ENCODE measurements around the gene SNX14. TPM values are rescaled to one million over a fixed set of nuclear protein-coding genes. Genes with fewer than 3 reads are reported as not detected.

The SNX14 gene
- total RNA-seq, 1 experiment from 2014 or later, result 30.4 TPM

- H3K9me3 ChIP-seq (ENCODE audit: low read depth, low read length, poor library complexity, severe bottlenecking), result no peaks in the 10 kb centered on the region
- CTCF ChIA-PET, result no interaction called here
- H3K4me1 ChIP-seq (ENCODE audit: insufficient read depth, low read length, poor library complexity, severe bottlenecking), result no peaks in the 10 kb centered on the region
- H3K4me3 ChIP-seq (ENCODE audit: low read depth, low read length, poor library complexity, severe bottlenecking), result no peak overlapping the region
- intact Hi-C loops (cut with micrococcal nuclease; ENCODE audit: unreplicated experiment), result no loop called here
- TF ChIP-seq, protein P1, sequence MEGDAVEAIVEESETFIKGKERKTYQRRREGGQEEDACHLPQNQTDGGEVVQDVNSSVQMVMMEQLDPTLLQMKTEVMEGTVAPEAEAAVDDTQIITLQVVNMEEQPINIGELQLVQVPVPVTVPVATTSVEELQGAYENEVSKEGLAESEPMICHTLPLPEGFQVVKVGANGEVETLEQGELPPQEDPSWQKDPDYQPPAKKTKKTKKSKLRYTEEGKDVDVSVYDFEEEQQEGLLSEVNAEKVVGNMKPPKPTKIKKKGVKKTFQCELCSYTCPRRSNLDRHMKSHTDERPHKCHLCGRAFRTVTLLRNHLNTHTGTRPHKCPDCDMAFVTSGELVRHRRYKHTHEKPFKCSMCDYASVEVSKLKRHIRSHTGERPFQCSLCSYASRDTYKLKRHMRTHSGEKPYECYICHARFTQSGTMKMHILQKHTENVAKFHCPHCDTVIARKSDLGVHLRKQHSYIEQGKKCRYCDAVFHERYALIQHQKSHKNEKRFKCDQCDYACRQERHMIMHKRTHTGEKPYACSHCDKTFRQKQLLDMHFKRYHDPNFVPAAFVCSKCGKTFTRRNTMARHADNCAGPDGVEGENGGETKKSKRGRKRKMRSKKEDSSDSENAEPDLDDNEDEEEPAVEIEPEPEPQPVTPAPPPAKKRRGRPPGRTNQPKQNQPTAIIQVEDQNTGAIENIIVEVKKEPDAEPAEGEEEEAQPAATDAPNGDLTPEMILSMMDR (conservative IDR thresholded peaks at IDR 0.05; ENCODE audit: low read depth, low read length), result no peak
- TF ChIP-seq EZH2 (IDR thresholded peaks at IDR 0.05; ENCODE audit: borderline replicate concordance, low read depth, low read length, poor library complexity, severe bottlenecking), result no peak
- no peak overlapping the region for H3K27ac ChIP-seq (ENCODE audit: low read depth, low read length, poor library complexity, severe bottlenecking)
- H3K36me3 ChIP-seq (ENCODE audit: insufficient read depth, low read length, poor library complexity, severe bottlenecking), result peaks cover 100% of the 10 kb centered on the region
- POLR2A ChIA-PET (ENCODE audit: low non-redundant PET), result no interaction called here
- no peak for DNase-seq (ENCODE audit: low spot score)
- BruUV-seq (replicated peaks), result no TSS peak
- H3K27me3 ChIP-seq (replicated peaks; ENCODE audit: insufficient read depth, low read depth, low read length, poor library complexity), result no peaks in the 10 kb centered on the region
These were observed 26.6 kb upstream of the SNX14 start for GRCh38 chr6:85620308-85620707.

DNA sequence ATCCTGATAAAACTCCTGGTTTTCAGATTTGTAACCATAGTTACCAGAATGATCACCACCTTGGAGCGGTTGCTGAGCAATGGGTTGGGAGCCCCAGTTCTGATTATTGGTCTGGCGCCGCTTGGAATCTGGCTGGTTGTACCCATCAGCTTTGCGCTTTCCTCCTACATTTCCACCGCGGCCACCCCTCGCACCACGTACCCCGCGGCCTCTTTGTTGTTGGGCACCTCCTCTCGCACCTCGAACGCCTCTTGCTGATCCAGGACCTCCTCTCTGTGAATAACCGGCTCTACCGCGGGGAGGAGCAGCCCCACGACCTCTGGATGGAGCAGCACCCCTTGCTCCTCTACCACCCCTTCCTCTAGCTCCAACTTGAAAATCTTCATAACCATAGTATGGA lies 21.1 kb upstream of the SNX14 start:
- DNase-seq (ENCODE audit: low spot score), result no peak
- Histone ChIP-seq H3K4me1 (ENCODE audit: insufficient read depth, low read length, poor library complexity, severe bottlenecking) (no peaks in the 10 kb centered on the region), H3K4me3 (ENCODE audit: low read depth, low read length, poor library complexity, severe bottlenecking) (no peak overlapping the region), H3K9me3 (ENCODE audit: low read depth, low read length, poor library complexity, severe bottlenecking) (no peaks in the 10 kb centered on the region), H3K36me3 (ENCODE audit: insufficient read depth, low read length, poor library complexity, severe bottlenecking) (peaks cover 100% of the 10 kb centered on the region), H3K27ac (ENCODE audit: low read depth, low read length, poor library complexity, severe bottlenecking) (no peak overlapping the region), H3K27me3 (replicated peaks; ENCODE audit: insufficient read depth, low read depth, low read length, poor library complexity) (no peaks in the 10 kb centered on the region)
- intact Hi-C loops (cut with micrococcal nuclease; ENCODE audit: unreplicated experiment), result no loop called here
- ChIA-PET POLR2A (ENCODE audit: low non-redundant PET) (no interaction called here), CTCF (no interaction called here)
- TF ChIP-seq, protein P1 (conservative IDR thresholded peaks at IDR 0.05; ENCODE audit: low read depth, low read length), result no peak
- no peak for TF ChIP-seq EZH2 (IDR thresholded peaks at IDR 0.05; ENCODE audit: borderline replicate concordance, low read depth, low read length, poor library complexity, severe bottlenecking)
- no TSS peak for BruUV-seq (replicated peaks)

GRCh38 chr6:85612690-85613474 lies 19.2 kb upstream of the SNX14 start:
- H3K9me3 ChIP-seq (ENCODE audit: low read depth, low read length, poor library complexity, severe bottlenecking), result no peaks in the 10 kb centered on the region
- BruUV-seq (replicated peaks), result no TSS peak
- no peaks in the 10 kb centered on the region for H3K4me1 ChIP-seq (ENCODE audit: insufficient read depth, low read length, poor library complexity, severe bottlenecking)
- intact Hi-C loops (cut with micrococcal nuclease; ENCODE audit: unreplicated experiment), result no loop called here
- DNase-seq (ENCODE audit: low spot score), result no peak
- CTCF ChIA-PET, result no interaction called here
- no peak overlapping the region for H3K4me3 ChIP-seq (ENCODE audit: low read depth, low read length, poor library complexity, severe bottlenecking)
- H3K36me3 ChIP-seq (ENCODE audit: insufficient read depth, low read length, poor library complexity, severe bottlenecking), result peaks cover 90% of the 10 kb centered on the region
- H3K27ac ChIP-seq (ENCODE audit: low read depth, low read length, poor library complexity, severe bottlenecking), result no peak overlapping the region
- POLR2A ChIA-PET (ENCODE audit: low non-redundant PET), result no interaction called here
- TF ChIP-seq, protein P1 (conservative IDR thresholded peaks at IDR 0.05; ENCODE audit: low read depth, low read length), result no peak
- no peak for TF ChIP-seq EZH2 (IDR thresholded peaks at IDR 0.05; ENCODE audit: borderline replicate concordance, low read depth, low read length, poor library complexity, severe bottlenecking)
- H3K27me3 ChIP-seq (replicated peaks; ENCODE audit: insufficient read depth, low read depth, low read length, poor library complexity), result no peaks in the 10 kb centered on the region
